HepG2 (cell line): ENCODE results near the gene MSMP. TPM values are rescaled to one million over a fixed set of nuclear protein-coding genes. Genes with fewer than 3 reads are reported as not detected.

Experiments used
- CBX5 ChIP-seq: sonication (generic); formaldehyde crosslinking; IDR thresholded peaks from 2 replicates; pipeline ENCODE4 v1.4.0; 2020; ENCODE audit warnings: missing genetic modification reagents, borderline replicate concordance
- GTF3A ChIP-seq: sonication (generic); formaldehyde crosslinking; conservative IDR thresholded peaks from 2 replicates; pipeline ENCODE4 v1.4.0; 2020; ENCODE audit warnings: mild to moderate bottlenecking, missing genetic modification reagents
- NCOA2 ChIP-seq: sonication (generic); formaldehyde crosslinking; IDR thresholded peaks from 2 replicates; pipeline ENCODE4 v1.8.0; 2022; ENCODE audit warnings: inconsistent platforms
- NFE2L1 ChIP-seq: sonication (generic); formaldehyde crosslinking; IDR thresholded peaks from 2 replicates; pipeline ENCODE4 v1.4.0; 2020; ENCODE audit warnings: missing genetic modification reagents, mild to moderate bottlenecking, borderline replicate concordance
- NR2F6 ChIP-seq, 2 experiments: IDR thresholded peaks; 2 replicates each; pipeline ENCODE4 v1.6.1; 2016; ENCODE audit warnings: antibody characterized with exemption in 1 of 2, mild to moderate bottlenecking in 1 of 2
- PAXIP1 ChIP-seq: sonication (generic); formaldehyde crosslinking; conservative IDR thresholded peaks from 2 replicates; pipeline ENCODE4 v1.4.0; 2020; ENCODE audit warnings: mild to moderate bottlenecking, missing genetic modification reagents, moderate library complexity
- POLR2G ChIP-seq: fragments of 200-400 bp; formaldehyde crosslinking; IDR thresholded peaks from 2 replicates; pipeline ENCODE4 v1.6.1; 2018; ENCODE audit warnings: mild to moderate bottlenecking, low read depth, low read length, moderate library complexity
- SUZ12 ChIP-seq: fragments of 150-350 bp; IDR thresholded peaks from 2 replicates; pipeline ENCODE4 v1.6.1; 2014; ENCODE audit warnings: low read depth, low read length
- TERF1 ChIP-seq: sonication (generic); formaldehyde crosslinking; IDR thresholded peaks from 2 replicates; pipeline ENCODE4 v1.8.0; 2022; ENCODE audit warnings: mild to moderate bottlenecking, missing genetic modification reagents, moderate library complexity
- TSC22D2 ChIP-seq: sonication (generic); formaldehyde crosslinking; IDR thresholded peaks from 2 replicates; pipeline ENCODE4 v1.5.1; 2020; ENCODE audit warnings: missing genetic modification reagents, mild to moderate bottlenecking, borderline replicate concordance
- YEATS2 ChIP-seq: sonication (generic); formaldehyde crosslinking; IDR thresholded peaks from 2 replicates; pipeline ENCODE4 v1.4.0; 2020; ENCODE audit warnings: missing genetic modification reagents, borderline replicate concordance
- ZBTB1 ChIP-seq: sonication (generic); formaldehyde crosslinking; IDR thresholded peaks from 2 replicates; pipeline ENCODE4 v1.4.0; 2020; ENCODE audit warnings: missing genetic modification reagents, borderline replicate concordance
- ZBTB37 ChIP-seq: sonication (generic); formaldehyde crosslinking; IDR thresholded peaks from 2 replicates; pipeline ENCODE4 v1.4.0; 2020; ENCODE audit warnings: mild to moderate bottlenecking, missing genetic modification reagents
- ZC3H13 ChIP-seq: sonication (generic); formaldehyde crosslinking; IDR thresholded peaks from 2 replicates; pipeline ENCODE4 v1.8.1; 2023; ENCODE audit warnings: mild to moderate bottlenecking, missing genetic modification reagents, moderate library complexity
- ZFAT ChIP-seq: sonication (generic); formaldehyde crosslinking; conservative IDR thresholded peaks from 2 replicates; pipeline ENCODE4 v1.8.1; 2023; ENCODE audit warnings: missing genetic modification reagents, inconsistent platforms
- ZNF281 ChIP-seq: sonication (generic); formaldehyde crosslinking; IDR thresholded peaks from 2 replicates; pipeline ENCODE4 v1.4.0; 2020; ENCODE audit warnings: missing genetic modification reagents, borderline replicate concordance
- ZNF432 ChIP-seq: sonication (generic); formaldehyde crosslinking; IDR thresholded peaks from 2 replicates; pipeline ENCODE4 v1.5.0; 2020; ENCODE audit warnings: missing genetic modification reagents, mild to moderate bottlenecking, borderline replicate concordance
- ZNF549 ChIP-seq: sonication (generic); formaldehyde crosslinking; IDR thresholded peaks from 2 replicates; pipeline ENCODE4 v1.5.0; 2020; ENCODE audit warnings: missing genetic modification reagents
- ZNF670 ChIP-seq: sonication (generic); formaldehyde crosslinking; IDR thresholded peaks from 2 replicates; pipeline ENCODE4 v1.8.0; 2022; ENCODE audit warnings: mild to moderate bottlenecking, missing genetic modification reagents, borderline replicate concordance
- ZNF776 ChIP-seq: sonication (generic); formaldehyde crosslinking; IDR thresholded peaks from 2 replicates; pipeline ENCODE4 v1.4.0; 2020; ENCODE audit warnings: mild to moderate bottlenecking, missing genetic modification reagents
- polyA plus RNA-seq, 8 experiments: library from polyadenylated mRNA; depleted of rRNA in 3 of 8; stranded (reverse) in 7 of 8; unstranded in 1 of 8; fragments of >200 nt; fragmentation: Illumina TruSeq in 4 of 8; extraction: Trizol in 4 of 8; gene quantifications; 2 replicates each; pipeline versions ENCODE4 v1.2.1 to v1.2.3, GENCODE V29; 2011 to 2016; ENCODE audit warnings: low read depth in 4 of 8, missing spikeins in 1 of 8, mixed read lengths in 1 of 8; ENCODE audit not compliant: insufficient read depth in 1 of 8
- total RNA-seq, 5 experiments: library from RNA; depleted of rRNA; stranded (reverse); fragments of >200 nt; fragmentation: Illumina TruSeq; extraction: Trizol; gene quantifications; 2 replicates each; pipeline ENCODE4 v1.2.3, GENCODE V29; 2016; ENCODE audit warnings: low read depth in 1 of 5

The MSMP gene
- total and polyA plus RNA-seq, 2 of the 13 experiments (the other 11 are each of a cell fraction or from before 2014, with no cell fraction given): 0.24 to 0.46 TPM

- TF ChIP-seq YEATS2 (peak; percentile 4; the same call in 1 of the 2 replicates), ZNF776 (peak; percentile 67), CBX5 (CRISPR knock-in tag) (no peak), ZC3H13 (CRISPR knock-in tag) (0 out of 2 replicates have a peak, but pooled peaks have one; percentile 19), NFE2L1 (CRISPR knock-in tag) (peak; percentile 39; the same call in 1 of the 2 replicates), ZNF670 (CRISPR knock-in tag) (peak; percentile 44; the same call in 1 of the 2 replicates), SUZ12 (no peak), ZNF281 (CRISPR knock-in tag) (no peak), GTF3A (CRISPR knock-in tag) (no peak), ZFAT (CRISPR knock-in tag) (no peak), ZBTB37 (CRISPR knock-in tag) (no peak), TSC22D2 (CRISPR knock-in tag) (no peak), ZNF549 (CRISPR knock-in tag) (no peak), ZNF432 (CRISPR knock-in tag) (no peak), PAXIP1 (CRISPR knock-in tag) (0 out of 2 replicates have a peak, but pooled peaks have one; percentile 10), POLR2G (no peak), NCOA2 (no peak), NR2F6 (IDR thresholded peaks at IDR 0.05) (no peak), NR2F6 (CRISPR knock-in tag; IDR thresholded peaks at IDR 0.05) (peak; percentile 5; the same call in 1 of the 2 replicates), ZBTB1 (no peak), TERF1 (CRISPR knock-in tag) (no peak)
Observed at GRCh38 chr9:35748242-35748857, 5.7 kb downstream of the MSMP start (continued).
